PC-9 (cell line): ENCODE results near the gene PIGZ. TPM values are rescaled to one million over a fixed set of nuclear protein-coding genes. Genes with fewer than 3 reads are reported as not detected.

ENCODE experiments used
- BruUV-seq: library from RNA; stranded (reverse); fragments of 400-500 nt; replicated peaks from 2 replicates; lab custom pipeline; 2021; lab: Mats Ljungman, UMichigan
- CTCF ChIA-PET: fragments of 300-600 bp; sonication (Branson Sonifier 250); formaldehyde crosslinking; loops from one replicate; lab custom pipeline; 2022; ENCODE audit warnings: antibody characterized with exemption; lab: Charles Lee
- POLR2A ChIA-PET: fragments of 300-600 bp; sonication (Branson Sonifier 250); formaldehyde crosslinking; loops from one replicate; lab custom pipeline; 2022; ENCODE audit warnings: antibody characterized with exemption; ENCODE audit not compliant: unreplicated experiment; lab: Charles Lee
- DNase-seq, 2 experiments: peaks; one replicate each; pipeline versions ENCODE4 v3.0.0 to v3.0.0-alpha.2; 2015 to 2022; ENCODE audit warnings: mixed read lengths in 1 of 2
- H2AFZ ChIP-seq: fragments of 200-600 bp; sonication (generic); 2 replicates; pipeline ENCODE4 v1.8.1; 2017; ENCODE audit warnings: antibody characterized with exemption
- H3F3A ChIP-seq: fragments of 200-600 bp; sonication (generic); 2 replicates; pipeline ENCODE4 v1.8.1; 2017; ENCODE audit warnings: antibody characterized with exemption, mild to moderate bottlenecking, low read depth; ENCODE audit not compliant: insufficient read depth
- H3K27ac ChIP-seq: fragments of 200-600 bp; sonication (generic); 2 replicates; pipeline ENCODE4 v1.6.1; 2016; ENCODE audit warnings: mixed run types
- H3K27me3 ChIP-seq: fragments of 200-600 bp; sonication (generic); 2 replicates; pipeline ENCODE4 v1.6.1; 2016; ENCODE audit warnings: low read depth, mixed run types; ENCODE audit not compliant: insufficient read depth
- H3K36me3 ChIP-seq: fragments of 200-600 bp; sonication (generic); 2 replicates; pipeline ENCODE4 v1.6.1; 2016; ENCODE audit warnings: low read depth, mixed run types
- H3K4me1 ChIP-seq: fragments of 200-600 bp; sonication (generic); replicated peaks from 2 replicates; pipeline ENCODE4 v1.6.1; 2016; ENCODE audit warnings: mixed run types; ENCODE audit not compliant: insufficient read depth
- H3K4me2 ChIP-seq: fragments of 200-600 bp; sonication (generic); 2 replicates; pipeline ENCODE4 v1.6.1; 2017; ENCODE audit warnings: mixed run types
- H3K4me3 ChIP-seq: fragments of 200-600 bp; sonication (generic); 2 replicates; pipeline ENCODE4 v1.6.1; 2016; ENCODE audit warnings: mixed run types
- H3K79me2 ChIP-seq: fragments of 200-600 bp; sonication (generic); 2 replicates; pipeline ENCODE4 v1.6.1; 2017; ENCODE audit warnings: low read depth, mixed run types
- H3K9me2 ChIP-seq: fragments of 200-600 bp; sonication (generic); 2 replicates; pipeline ENCODE4 v1.8.1; 2017; ENCODE audit warnings: mild to moderate bottlenecking; ENCODE audit not compliant: insufficient read depth
- H3K9me3 ChIP-seq: fragments of 200-600 bp; sonication (generic); 2 replicates; pipeline ENCODE4 v1.8.1; 2016; ENCODE audit warnings: low read depth; ENCODE audit not compliant: insufficient read depth
- H4K20me1 ChIP-seq: fragments of 200-600 bp; sonication (generic); 2 replicates; pipeline ENCODE4 v1.8.1; 2017; ENCODE audit not compliant: insufficient read depth
- EZH2 ChIP-seq: fragments of 200-600 bp; sonication (generic); IDR thresholded peaks from 2 replicates; pipeline ENCODE4 v1.8.0; 2017; ENCODE audit warnings: antibody characterized with exemption, low read depth
- intact Hi-C: fragments of 100-400 bp; cut with micrococcal nuclease; formaldehyde crosslinking; loops from one replicate; pipeline ENCODE4 v1.10.0; 2022; ENCODE audit not compliant: unreplicated experiment
- total RNA-seq: library from RNA; stranded (reverse); gene quantifications from 2 replicates; pipeline ENCODE4 v1.2.3, GENCODE V29; 2021
- TF ChIP-seq, protein P1 (sequence below): fragments of 200-600 bp; sonication (generic); conservative IDR thresholded peaks from 2 replicates; pipeline ENCODE4 v1.6.1; 2017; ENCODE audit warnings: mixed run types, antibody characterized with exemption, mild to moderate bottlenecking, moderate library complexity

PIGZ gene
- total RNA-seq, 1 experiment from 2014 or later: 2.1 TPM

GRCh38 chr3:197014942-197015575 is 46.4 kb upstream of the PIGZ start:
- TF ChIP-seq EZH2: no peak
- TF ChIP-seq, protein P1, sequence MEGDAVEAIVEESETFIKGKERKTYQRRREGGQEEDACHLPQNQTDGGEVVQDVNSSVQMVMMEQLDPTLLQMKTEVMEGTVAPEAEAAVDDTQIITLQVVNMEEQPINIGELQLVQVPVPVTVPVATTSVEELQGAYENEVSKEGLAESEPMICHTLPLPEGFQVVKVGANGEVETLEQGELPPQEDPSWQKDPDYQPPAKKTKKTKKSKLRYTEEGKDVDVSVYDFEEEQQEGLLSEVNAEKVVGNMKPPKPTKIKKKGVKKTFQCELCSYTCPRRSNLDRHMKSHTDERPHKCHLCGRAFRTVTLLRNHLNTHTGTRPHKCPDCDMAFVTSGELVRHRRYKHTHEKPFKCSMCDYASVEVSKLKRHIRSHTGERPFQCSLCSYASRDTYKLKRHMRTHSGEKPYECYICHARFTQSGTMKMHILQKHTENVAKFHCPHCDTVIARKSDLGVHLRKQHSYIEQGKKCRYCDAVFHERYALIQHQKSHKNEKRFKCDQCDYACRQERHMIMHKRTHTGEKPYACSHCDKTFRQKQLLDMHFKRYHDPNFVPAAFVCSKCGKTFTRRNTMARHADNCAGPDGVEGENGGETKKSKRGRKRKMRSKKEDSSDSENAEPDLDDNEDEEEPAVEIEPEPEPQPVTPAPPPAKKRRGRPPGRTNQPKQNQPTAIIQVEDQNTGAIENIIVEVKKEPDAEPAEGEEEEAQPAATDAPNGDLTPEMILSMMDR: no peak
- no TSS peak for BruUV-seq
- ChIA-PET POLR2A (interaction anchor here (0.5 kb wide), 1 partner anchor 953 kb away, joined by 3 read pairs; no protein-coding TSS in a partner anchor), CTCF (no interaction called here)
- Histone ChIP-seq H3K27me3 (no peaks in the 10 kb centered on the region), H2AFZ (no peak overlapping the region), H3K9me2 (no peaks in the 10 kb centered on the region), H3K36me3 (no peaks in the 10 kb centered on the region), H3K4me3 (no peak overlapping the region), H4K20me1 (no peaks in the 10 kb centered on the region), H3K79me2 (no peaks in the 10 kb centered on the region), H3F3A (no peaks in the 10 kb centered on the region; the same call in none of the 2 replicates), H3K4me2 (no peak overlapping the region), H3K27ac (no peak overlapping the region), H3K9me3 (no peaks in the 10 kb centered on the region), H3K4me1 (no peaks in the 10 kb centered on the region)
- no peak for DNase-seq
- intact Hi-C loops: no loop called here

- Histone ChIP-seq H3K4me1 (no peaks in the 10 kb centered on the region), H2AFZ (no peak overlapping the region), H3K27ac (no peak overlapping the region), H3K9me3 (no peaks in the 10 kb centered on the region), H3K9me2 (no peaks in the 10 kb centered on the region), H3K27me3 (no peaks in the 10 kb centered on the region), H4K20me1 (no peaks in the 10 kb centered on the region), H3K4me2 (no peak overlapping the region), H3K79me2 (no peaks in the 10 kb centered on the region), H3F3A (no peaks in the 10 kb centered on the region; the same call in none of the 2 replicates), H3K36me3 (no peaks in the 10 kb centered on the region), H3K4me3 (no peak overlapping the region)
- intact Hi-C loops: no loop called here
- ChIA-PET POLR2A (no interaction called here), CTCF (no interaction called here)
- TF ChIP-seq, protein P1: no peak
- TF ChIP-seq EZH2: no peak
- no TSS peak for BruUV-seq
- DNase-seq: no peak
Measured at GRCh38 chr3:197014024-197014423, 45.4 kb upstream of the PIGZ start.

- TF ChIP-seq, protein P1: no peak
- no peak for TF ChIP-seq EZH2
- Histone ChIP-seq H2AFZ (no peak overlapping the region), H3K4me2 (no peak overlapping the region), H3K27ac (no peak overlapping the region), H3K27me3 (no peaks in the 10 kb centered on the region), H3K36me3 (no peaks in the 10 kb centered on the region), H3K4me3 (no peak overlapping the region), H3K79me2 (no peaks in the 10 kb centered on the region), H3K9me2 (no peaks in the 10 kb centered on the region), H3K4me1 (no peaks in the 10 kb centered on the region), H4K20me1 (no peaks in the 10 kb centered on the region), H3F3A (no peaks in the 10 kb centered on the region; the same call in 1 of the 2 replicates), H3K9me3 (no peaks in the 10 kb centered on the region)
- BruUV-seq: no TSS peak
- intact Hi-C loops: no loop called here
- ChIA-PET CTCF (no interaction called here), POLR2A (no interaction called here)
- DNase-seq: no peak
Measured at GRCh38 chr3:197012540-197012883, 43.9 kb upstream of the PIGZ start.
